HG03565 (cell line): Measurements from ENCODE around the gene CCDC93.
"Not testable (repeated sequence)": the region's sequence is repeated elsewhere in the genome, so short reads cannot be mapped to it uniquely, and the experiment has no call there.

Source experiments
- ATAC-seq: cut with Tn5 transposase; IDR thresholded peaks from one replicate; pipeline ENCODE4 v1.9.1; 2021; ENCODE audit warnings: mild to moderate bottlenecking, moderate library complexity; ENCODE audit not compliant: unreplicated experiment

Gene CCDC93

GRCh38 chr2:118046634-118047210 lies 32.9 kb upstream of the CCDC93 start:
- no peak for ATAC-seq

- ATAC-seq: no peak
These were observed 31.4 kb upstream of the CCDC93 start for GRCh38 chr2:118045286-118045685.

- no peak for ATAC-seq
These were observed 31.0 kb upstream of the CCDC93 start for GRCh38 chr2:118044854-118045253.

- no peak for ATAC-seq
These were observed 30.3 kb upstream of the CCDC93 start for GRCh38 chr2:118044103-118044716.

- ATAC-seq: no peak
These were observed 27.0 kb upstream of the CCDC93 start for GRCh38 chr2:118040891-118041290.

GRCh38 chr2:118032169-118033013 lies 18.5 kb upstream of the CCDC93 start:
- peak; percentile 97 for ATAC-seq

GRCh38 chr2:118031566-118031965 lies 17.7 kb upstream of the CCDC93 start:
- no peak for ATAC-seq

GRCh38 chr2:118029025-118029424 lies 15.2 kb upstream of the CCDC93 start:
- ATAC-seq: no peak

GRCh38 chr2:118021356-118021755 lies 7.5 kb upstream of the CCDC93 start:
- ATAC-seq: no peak

- no peak for ATAC-seq
These were observed 6.0 kb upstream of the CCDC93 start for GRCh38 chr2:118019821-118020220.

GRCh38 chr2:118016911-118017310 lies 3.0 kb upstream of the CCDC93 start:
- no peak for ATAC-seq

- ATAC-seq: not testable (repeated sequence)
These were observed 1.9 kb upstream of the CCDC93 start for GRCh38 chr2:118015761-118016160.

- ATAC-seq: no peak
These were observed 588 bp upstream of the CCDC93 start for GRCh38 chr2:118014492-118014824.

GRCh38 chr2:118013221-118013723 lies 598 bp downstream of the CCDC93 start:
- peak; percentile 16 for ATAC-seq

- ATAC-seq: no peak
These were observed 1.1 kb downstream of the CCDC93 start for GRCh38 chr2:118012778-118013177.

GRCh38 chr2:118010473-118010872 lies 3.4 kb downstream of the CCDC93 start:
- no peak for ATAC-seq

GRCh38 chr2:118006861-118007260 lies 7.0 kb downstream of the CCDC93 start:
- no peak for ATAC-seq

- ATAC-seq: peak; percentile 25
These were observed 7.5 kb downstream of the CCDC93 start for GRCh38 chr2:118006326-118006725.

GRCh38 chr2:118003396-118003824 lies 10.5 kb downstream of the CCDC93 start:
- peak; percentile 97 for ATAC-seq

GRCh38 chr2:118000041-118000440 lies 13.8 kb downstream of the CCDC93 start:
- ATAC-seq: no peak

GRCh38 chr2:117997872-117998454 lies 15.9 kb downstream of the CCDC93 start:
- no peak for ATAC-seq
